ENCODE measurements around the gene MRPL28. TPM values are rescaled to one million over a fixed set of nuclear protein-coding genes. Genes with fewer than 3 reads are reported as not detected.
"Not testable (repeated sequence)": the region's sequence is repeated elsewhere in the genome, so short reads cannot be mapped to it uniquely, and the experiment has no call there.

The MRPL28 gene
- total RNA-seq, 1 donor from 2014 or later, result 36.8 TPM

- DNase-seq (ENCODE audit: low spot score), result not testable (repeated sequence)
These were observed 29.0 kb downstream of the MRPL28 start for GRCh38 chr16:341095-341973.

DNA sequence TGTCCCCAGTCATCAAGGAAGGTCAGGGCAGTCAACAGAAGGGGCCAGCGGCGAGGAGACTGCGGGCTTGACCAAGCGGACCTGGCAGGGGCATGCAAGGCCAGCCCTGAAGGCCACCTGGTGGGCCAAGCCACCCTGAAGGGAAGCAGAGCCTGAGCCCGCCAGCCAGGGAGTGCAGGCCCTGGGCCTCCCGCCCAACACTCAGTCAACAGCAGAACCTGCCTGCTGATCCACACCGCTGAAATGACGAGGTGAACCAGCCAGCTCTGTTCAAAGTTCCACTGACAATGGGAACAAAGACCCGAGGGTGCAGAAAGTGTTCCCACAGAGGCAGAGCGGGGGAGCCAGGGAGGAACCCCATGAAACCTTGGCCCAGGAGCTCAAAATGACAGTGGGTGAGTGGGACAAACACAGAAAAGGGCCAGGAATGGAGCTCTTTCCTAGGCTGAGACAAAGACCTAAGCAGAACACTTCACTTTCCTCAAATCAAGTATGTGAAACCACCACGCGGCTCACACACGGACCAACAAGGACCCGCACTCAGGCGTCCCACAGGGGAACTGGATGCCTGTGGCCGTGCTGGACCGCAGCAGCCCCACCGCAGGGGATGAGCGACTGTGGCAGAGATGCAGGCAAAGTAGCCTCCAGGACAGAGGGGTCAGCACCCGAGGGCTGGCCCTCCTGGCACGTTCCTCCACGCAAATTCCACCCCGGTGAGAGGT lies 29.8 kb downstream of the MRPL28 start:
- no peak for DNase-seq (ENCODE audit: low spot score)

DNA sequence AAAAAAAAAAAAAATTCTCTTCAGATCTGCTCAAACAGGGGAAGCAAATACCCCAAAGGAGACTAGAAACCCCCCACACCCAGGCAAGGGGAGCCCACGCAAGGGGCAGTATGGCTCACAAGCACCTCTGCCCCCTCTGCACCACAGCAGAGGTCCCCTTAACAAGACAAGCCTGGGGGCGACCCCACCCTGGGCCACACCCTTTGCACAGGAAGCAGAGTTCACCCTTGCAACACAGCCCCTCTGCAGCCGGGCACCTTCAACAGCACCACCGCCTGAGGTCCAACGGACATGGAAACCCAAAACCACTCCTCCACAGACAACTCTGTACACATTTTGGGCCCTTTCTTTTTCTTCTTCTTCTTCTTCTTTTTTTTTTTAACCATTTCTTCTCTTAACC lies 30.7 kb downstream of the MRPL28 start:
- DNase-seq (ENCODE audit: low spot score), result no peak

DNA sequence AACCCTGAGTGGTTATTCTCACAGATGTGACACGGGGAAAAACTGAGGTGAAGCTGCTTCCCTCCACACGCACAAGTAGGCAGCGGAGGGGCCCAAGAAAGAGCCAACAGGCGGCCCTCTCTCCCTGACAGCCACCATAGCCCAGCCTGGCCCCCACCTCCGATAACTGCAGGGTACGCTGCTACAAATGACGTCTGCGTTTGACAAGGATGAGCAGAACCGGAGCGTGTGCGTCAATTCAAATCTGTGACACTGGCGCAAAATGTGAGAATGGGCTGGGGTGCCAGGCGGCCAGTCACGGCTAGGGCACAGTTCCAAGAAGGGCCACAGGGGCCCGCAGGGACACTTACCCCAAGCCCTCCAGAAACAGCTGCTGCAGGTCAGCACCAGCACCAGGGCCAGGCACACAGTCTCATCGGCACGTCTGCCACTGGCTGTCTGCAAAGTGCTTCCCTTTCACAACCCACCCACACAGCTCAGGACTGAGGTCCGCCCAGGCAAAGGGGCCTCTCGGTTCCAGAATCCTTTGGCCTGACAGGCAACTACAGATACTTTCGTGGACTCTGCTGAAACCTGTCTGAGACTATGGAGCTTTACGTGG lies 32.3 kb downstream of the MRPL28 start:
- no peak for DNase-seq (ENCODE audit: low spot score)

- no peak for DNase-seq (ENCODE audit: low spot score)
These were observed 32.9 kb downstream of the MRPL28 start for GRCh38 chr16:337437-337836.

DNA sequence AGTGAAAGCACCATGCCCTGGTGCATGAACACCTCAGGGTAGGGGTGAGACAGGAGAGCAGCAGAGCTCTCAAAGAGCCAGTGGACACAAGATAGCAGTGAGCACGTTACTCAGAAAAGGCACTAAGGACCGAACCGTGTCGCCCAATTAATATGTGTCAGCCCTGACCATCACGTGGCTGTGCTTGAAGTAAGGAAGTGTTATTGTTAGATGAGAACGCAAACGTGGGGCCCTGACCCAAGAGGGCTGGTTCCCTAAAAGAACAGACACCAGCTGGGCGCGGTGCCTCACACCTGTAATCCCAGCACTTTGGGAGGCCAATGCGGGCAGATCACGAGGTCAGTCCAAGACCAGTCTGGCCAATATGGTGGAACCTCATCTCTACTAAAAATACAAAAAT lies 34.1 kb downstream of the MRPL28 start:
- DNase-seq (ENCODE audit: low spot score), result no peak

DNA sequence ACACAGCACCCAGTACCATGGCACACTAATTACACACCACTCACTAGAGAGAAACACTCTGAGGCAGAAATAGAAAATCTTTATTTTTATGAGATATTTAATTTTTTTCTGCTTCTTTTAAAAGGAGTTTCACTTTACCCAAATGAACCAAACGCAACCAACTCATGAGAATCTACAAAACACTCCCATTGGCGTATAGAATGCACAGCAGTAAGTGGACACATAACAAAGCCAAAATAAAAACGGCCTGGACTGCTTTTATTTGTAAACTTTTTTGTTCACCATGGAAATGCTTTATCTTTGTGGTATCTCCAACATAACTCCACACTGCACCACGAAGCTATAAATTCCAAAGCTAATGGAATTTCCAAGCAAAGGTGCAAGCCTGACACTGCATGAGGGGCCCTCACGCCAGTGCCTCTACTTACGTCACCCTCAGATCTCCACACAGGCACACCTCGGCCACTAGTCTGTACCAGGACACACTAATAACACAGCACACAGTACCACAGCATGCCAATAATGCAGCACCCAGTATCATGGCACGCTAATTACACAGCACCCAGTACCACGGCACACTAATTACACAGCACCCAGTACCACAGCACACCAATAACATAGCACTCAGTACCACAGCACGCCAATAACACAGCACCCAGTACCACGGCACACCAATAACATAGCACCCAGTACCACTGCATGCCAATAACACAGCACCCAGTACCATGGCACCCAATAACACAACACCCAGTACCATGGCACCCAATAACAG lies 35.3 kb downstream of the MRPL28 start:
- not testable (repeated sequence) for DNase-seq (ENCODE audit: low spot score)

GRCh38 chr16:334164-334832 lies 36.0 kb downstream of the MRPL28 start:
- DNase-seq (ENCODE audit: low spot score), result not testable (repeated sequence)

- peak; percentile 23 for DNase-seq (ENCODE audit: low spot score)
These were observed 36.8 kb downstream of the MRPL28 start for GRCh38 chr16:333406-334094.

- DNase-seq (ENCODE audit: low spot score), result peak; percentile 70
These were observed 39.0 kb downstream of the MRPL28 start for GRCh38 chr16:331181-331814.

DNA sequence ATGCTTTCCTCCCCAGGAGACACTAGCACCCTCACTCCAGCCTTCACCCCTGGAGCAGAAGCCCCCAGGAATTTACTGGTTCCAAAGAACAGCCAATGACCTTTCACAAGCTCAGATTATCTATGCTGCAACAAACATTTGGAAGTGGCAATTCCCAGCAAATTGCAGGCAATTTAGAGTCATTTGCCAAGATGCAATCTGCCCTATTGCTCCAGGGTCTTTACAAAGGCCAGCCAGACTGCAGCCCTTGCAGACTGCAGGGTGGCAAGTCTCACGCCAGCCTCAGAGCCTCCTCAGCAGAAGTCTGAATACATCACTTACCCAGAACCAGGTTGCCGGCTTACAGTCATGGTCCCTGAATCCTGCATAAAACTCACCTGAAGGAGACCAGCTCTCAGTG lies 39.6 kb downstream of the MRPL28 start:
- no peak for DNase-seq (ENCODE audit: low spot score)

DNA sequence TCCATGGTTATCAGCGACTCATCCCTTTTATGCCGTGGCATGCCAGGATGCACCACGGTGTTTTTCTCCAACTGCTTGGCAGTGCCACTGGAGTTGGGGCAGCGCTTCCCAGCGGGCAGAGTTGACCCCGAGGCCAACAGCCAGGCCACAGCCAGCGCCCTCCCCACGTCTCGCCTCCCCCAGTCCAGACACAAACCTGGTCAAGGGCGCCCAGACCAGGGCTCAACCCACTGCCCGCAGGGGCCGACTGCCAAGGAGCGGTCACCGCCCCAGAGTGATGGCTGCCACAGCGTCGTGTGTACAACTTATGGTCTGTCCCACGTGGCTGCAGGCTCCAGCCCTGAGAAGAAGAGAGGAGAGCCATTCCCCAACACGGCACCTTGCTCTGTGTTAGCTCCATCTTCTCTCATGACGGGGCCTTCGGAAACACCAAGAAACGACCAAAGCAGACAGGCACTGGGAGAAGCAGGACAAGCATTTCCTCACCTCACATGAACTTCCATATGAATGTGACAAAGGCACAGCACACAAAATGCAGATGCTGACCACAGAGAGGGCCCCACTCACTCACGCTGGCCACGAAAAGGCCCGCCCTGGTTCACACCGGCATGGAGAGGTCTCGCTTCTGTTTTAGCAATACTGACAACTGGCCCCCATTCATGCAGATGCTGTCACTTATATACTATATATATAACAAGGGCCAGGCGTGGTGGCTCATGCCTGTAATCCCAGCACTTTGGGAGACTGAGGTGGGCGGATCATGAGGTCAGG lies 44.8 kb downstream of the MRPL28 start:
- DNase-seq (ENCODE audit: low spot score), result no peak

GRCh38 chr16:324451-325334 lies 45.6 kb downstream of the MRPL28 start:
- DNase-seq (ENCODE audit: low spot score), result no peak

DNA sequence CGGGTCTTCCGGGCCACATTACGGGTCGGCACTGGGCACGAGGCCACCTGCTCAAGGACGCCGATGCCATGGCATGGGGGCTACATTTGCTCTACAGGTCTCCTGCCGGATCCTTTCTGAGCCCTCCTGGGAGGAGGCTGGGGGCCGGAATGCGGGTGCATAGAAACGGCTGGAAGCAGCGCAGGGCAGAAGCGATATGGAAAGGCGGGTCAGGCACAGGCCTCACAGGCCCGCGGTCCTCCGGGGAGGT lies 46.2 kb downstream of the MRPL28 start:
- no peak for DNase-seq (ENCODE audit: low spot score)

- no peak for DNase-seq (ENCODE audit: low spot score)
These were observed 47.7 kb downstream of the MRPL28 start for GRCh38 chr16:322476-323143.

DNA sequence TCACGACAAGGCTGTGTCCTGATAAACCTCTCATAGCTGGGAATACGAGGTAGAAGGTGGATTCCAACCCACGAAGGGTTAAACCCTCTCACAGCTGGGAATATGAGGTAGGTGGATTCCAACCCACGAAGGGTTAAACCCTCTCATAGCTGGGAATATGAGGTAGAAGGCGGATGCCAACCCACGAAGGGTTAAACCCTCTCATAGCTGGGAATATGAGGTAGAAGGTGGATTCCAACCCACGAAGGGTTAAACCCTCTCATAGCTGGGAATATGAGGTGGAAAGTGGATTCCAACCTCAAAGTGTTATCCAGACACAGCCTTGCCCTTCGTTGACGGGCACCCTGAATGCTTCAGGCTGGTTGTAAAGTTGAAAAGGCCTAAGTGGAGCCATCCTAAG lies 48.8 kb downstream of the MRPL28 start:
- DNase-seq (ENCODE audit: low spot score), result no peak

GRCh38 chr16:320206-320605 lies 50.1 kb downstream of the MRPL28 start:
- DNase-seq (ENCODE audit: low spot score), result no peak

DNA sequence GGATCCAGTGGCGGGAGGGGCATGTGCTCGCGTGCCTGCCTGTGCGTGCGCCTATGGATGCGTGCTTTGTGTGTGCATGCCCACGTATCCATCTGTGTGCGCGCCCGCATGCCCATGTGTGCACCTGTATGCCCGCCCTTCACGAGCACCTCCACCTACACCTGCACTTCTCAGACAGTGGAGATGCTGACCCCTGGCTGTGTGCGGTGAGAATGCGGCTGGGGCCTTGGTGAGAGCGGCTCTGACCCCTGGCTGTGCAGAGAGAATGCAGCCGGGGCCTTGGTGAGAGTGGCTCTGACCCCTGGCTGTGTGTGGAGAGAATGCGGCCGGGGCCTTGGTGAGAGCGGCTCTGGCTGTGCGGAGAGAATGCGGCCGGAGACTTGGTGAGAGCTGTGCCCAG lies 51.7 kb downstream of the MRPL28 start:
- no peak for DNase-seq (ENCODE audit: low spot score)
